IMR-90 (cell line): ENCODE results near the gene SOBP.

Experiments
- MAZ ChIP-seq: IDR thresholded peaks from 2 replicates; pipeline ENCODE4 v1.6.1; 2012; ENCODE audit warnings: low read depth, mild to moderate bottlenecking, low read length, improper control_type of control experiment, moderate library complexity, borderline replicate concordance
- POLR2A ChIP-seq: IDR thresholded peaks from 2 replicates; pipeline ENCODE4 v1.6.1; 2012; ENCODE audit warnings: mild to moderate bottlenecking, low read depth, low read length
- RCOR1 ChIP-seq: IDR thresholded peaks from 2 replicates; pipeline ENCODE4 v1.6.1; 2012; ENCODE audit warnings: mild to moderate bottlenecking, low read length, improper control_type of control experiment; ENCODE audit not compliant: insufficient replicate concordance
- RFX5 ChIP-seq: IDR thresholded peaks from 2 replicates; pipeline ENCODE4 v1.8.0; 2012; ENCODE audit warnings: low read depth, mild to moderate bottlenecking, low read length, moderate library complexity
- SMC3 ChIP-seq: fragments of 150-350 bp; IDR thresholded peaks from 2 replicates; pipeline ENCODE4 v1.6.1; 2016; ENCODE audit warnings: low read depth, mild to moderate bottlenecking, antibody characterized with exemption, low read length, moderate library complexity
- TF ChIP-seq, protein P1 (sequence below): conservative IDR thresholded peaks from 2 replicates; pipeline ENCODE4 v1.5.1; 2012; ENCODE audit warnings: mild to moderate bottlenecking, low read depth, low read length, improper control_type of control experiment
- TF ChIP-seq, protein P2 (sequence below): fragments of 150-350 bp; IDR thresholded peaks from 2 replicates; pipeline ENCODE4 v1.6.1; 2016; ENCODE audit warnings: low read depth, mild to moderate bottlenecking, low read length, moderate library complexity, borderline replicate concordance
- TF ChIP-seq, protein P3 (sequence below): fragments of 150-350 bp; IDR thresholded peaks from 2 replicates; pipeline ENCODE4 v1.6.1; 2017; ENCODE audit warnings: mild to moderate bottlenecking, antibody characterized with exemption, low read length, low read depth

DNA sequence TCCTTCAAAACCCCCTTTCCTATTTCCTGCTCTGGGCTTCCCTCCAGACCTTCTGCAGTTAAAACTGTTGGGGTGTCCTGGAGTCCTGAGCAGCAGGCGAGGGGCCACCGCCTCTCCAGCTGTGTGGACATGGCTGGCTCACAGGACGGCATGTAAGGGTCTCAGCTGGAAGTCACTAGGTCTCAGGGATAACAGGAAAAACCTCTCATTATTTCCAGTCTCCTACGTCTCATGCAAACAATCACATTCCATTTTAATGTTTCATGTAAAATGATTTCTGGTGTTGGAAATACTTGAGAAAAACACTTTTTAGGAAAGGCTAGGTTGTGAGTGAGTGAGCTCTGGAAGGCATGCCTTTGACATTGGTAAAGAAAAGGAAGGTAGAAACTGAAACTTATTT is 175.5 kb downstream of the SOBP start:
- TF ChIP-seq POLR2A, result no peak
- TF ChIP-seq, protein P1, sequence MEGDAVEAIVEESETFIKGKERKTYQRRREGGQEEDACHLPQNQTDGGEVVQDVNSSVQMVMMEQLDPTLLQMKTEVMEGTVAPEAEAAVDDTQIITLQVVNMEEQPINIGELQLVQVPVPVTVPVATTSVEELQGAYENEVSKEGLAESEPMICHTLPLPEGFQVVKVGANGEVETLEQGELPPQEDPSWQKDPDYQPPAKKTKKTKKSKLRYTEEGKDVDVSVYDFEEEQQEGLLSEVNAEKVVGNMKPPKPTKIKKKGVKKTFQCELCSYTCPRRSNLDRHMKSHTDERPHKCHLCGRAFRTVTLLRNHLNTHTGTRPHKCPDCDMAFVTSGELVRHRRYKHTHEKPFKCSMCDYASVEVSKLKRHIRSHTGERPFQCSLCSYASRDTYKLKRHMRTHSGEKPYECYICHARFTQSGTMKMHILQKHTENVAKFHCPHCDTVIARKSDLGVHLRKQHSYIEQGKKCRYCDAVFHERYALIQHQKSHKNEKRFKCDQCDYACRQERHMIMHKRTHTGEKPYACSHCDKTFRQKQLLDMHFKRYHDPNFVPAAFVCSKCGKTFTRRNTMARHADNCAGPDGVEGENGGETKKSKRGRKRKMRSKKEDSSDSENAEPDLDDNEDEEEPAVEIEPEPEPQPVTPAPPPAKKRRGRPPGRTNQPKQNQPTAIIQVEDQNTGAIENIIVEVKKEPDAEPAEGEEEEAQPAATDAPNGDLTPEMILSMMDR, result no peak
- TF ChIP-seq MAZ, result no peak
- TF ChIP-seq RCOR1, result no peak
- TF ChIP-seq SMC3, result no peak
- TF ChIP-seq, protein P2, sequence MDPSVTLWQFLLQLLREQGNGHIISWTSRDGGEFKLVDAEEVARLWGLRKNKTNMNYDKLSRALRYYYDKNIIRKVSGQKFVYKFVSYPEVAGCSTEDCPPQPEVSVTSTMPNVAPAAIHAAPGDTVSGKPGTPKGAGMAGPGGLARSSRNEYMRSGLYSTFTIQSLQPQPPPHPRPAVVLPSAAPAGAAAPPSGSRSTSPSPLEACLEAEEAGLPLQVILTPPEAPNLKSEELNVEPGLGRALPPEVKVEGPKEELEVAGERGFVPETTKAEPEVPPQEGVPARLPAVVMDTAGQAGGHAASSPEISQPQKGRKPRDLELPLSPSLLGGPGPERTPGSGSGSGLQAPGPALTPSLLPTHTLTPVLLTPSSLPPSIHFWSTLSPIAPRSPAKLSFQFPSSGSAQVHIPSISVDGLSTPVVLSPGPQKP, result no peak
- TF ChIP-seq, protein P3, sequence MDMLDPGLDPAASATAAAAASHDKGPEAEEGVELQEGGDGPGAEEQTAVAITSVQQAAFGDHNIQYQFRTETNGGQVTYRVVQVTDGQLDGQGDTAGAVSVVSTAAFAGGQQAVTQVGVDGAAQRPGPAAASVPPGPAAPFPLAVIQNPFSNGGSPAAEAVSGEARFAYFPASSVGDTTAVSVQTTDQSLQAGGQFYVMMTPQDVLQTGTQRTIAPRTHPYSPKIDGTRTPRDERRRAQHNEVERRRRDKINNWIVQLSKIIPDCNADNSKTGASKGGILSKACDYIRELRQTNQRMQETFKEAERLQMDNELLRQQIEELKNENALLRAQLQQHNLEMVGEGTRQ, result no peak
- no peak for TF ChIP-seq RFX5
